GM12873 (cell line): ENCODE results near the gene SH2D4B.
A peak's percentile ranks its signal among the peaks of the same experiment; 100 is the strongest.

ENCODE experiments used
- CTCF ChIP-seq: IDR thresholded peaks from 2 replicates; pipeline ENCODE4 v1.5.1; 2012; ENCODE audit warnings: low read depth, mild to moderate bottlenecking, moderate library complexity, low read length, control low read depth; ENCODE audit not compliant: insufficient read depth; ENCODE audit errors: missing control alignments

Gene SH2D4B

GRCh38 chr10:80596391-80597257, 58.9 kb downstream of the SH2D4B start:
- TF ChIP-seq CTCF: peak; percentile 90

- no peak for TF ChIP-seq CTCF
These were observed 60.5 kb downstream of the SH2D4B start for GRCh38 chr10:80598084-80598798.

GRCh38 chr10:80598951-80599350, 61.2 kb downstream of the SH2D4B start:
- TF ChIP-seq CTCF: no peak

GRCh38 chr10:80599424-80599847, 61.7 kb downstream of the SH2D4B start:
- peak; percentile 92 for TF ChIP-seq CTCF

- TF ChIP-seq CTCF: no peak
These were observed 62.6 kb downstream of the SH2D4B start for GRCh38 chr10:80600256-80600655.

GRCh38 chr10:80602881-80603280, 65.2 kb downstream of the SH2D4B start:
- TF ChIP-seq CTCF: no peak

- no peak for TF ChIP-seq CTCF
These were observed 65.8 kb downstream of the SH2D4B start for GRCh38 chr10:80603516-80603915.
